ENCODE results near the gene ZNF710.

ZNF710 gene

DNA sequence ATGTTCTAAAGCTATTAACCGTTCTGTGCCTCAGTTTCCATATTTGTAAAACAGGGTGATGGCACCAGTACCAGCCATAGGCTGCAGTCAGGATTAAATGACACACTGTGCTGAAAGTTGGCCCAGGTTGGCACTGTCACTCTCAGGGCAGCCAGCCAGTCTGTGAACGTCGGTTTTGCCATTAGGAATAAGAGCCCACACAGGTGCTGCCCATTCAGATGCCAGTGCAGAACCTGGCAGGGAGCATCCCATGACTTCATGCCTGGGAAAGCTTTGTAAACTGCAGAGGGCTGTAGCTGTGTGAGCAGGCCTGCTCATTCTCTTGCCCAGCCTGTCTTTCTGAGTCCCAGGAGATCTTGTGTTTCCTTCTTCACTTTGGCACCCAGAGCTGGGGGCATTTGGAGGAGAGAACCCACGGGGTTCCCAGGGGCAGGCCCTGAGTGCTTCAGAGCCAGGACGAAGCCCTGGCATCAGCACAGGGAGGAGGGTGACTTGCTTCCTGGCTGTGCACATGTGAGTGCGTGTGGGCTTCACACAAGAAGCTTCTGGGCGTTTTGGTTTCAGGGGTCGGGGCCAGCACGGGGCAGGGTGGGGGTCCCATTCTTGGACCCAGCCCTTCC lies 46.9 kb downstream of the ZNF710 start:
- Histone ChIP-seq H3K4me3 (replicated peaks; ENCODE audit: insufficient read depth, low read length) (no peak overlapping the region), H3K27me3 (ENCODE audit: insufficient read depth, poor library complexity, severe bottlenecking) (no peaks in the 10 kb centered on the region), H3K27ac (replicated peaks) (no peak overlapping the region)
- no peak for DNase-seq (ENCODE audit: low read depth in 1 of 2, low spot score in 1 of 2)
- TF ChIP-seq CTCF (IDR thresholded peaks at IDR 0.05; ENCODE audit: insufficient read depth, low read length) (no peak), GABPA (IDR thresholded peaks at IDR 0.05; ENCODE audit: low read depth) (no peak), SPI1 (IDR thresholded peaks at IDR 0.05; ENCODE audit: borderline replicate concordance, low read depth) (no peak), POLR2AphosphoS5 (IDR thresholded peaks at IDR 0.05; ENCODE audit: low read depth) (no peak)
- TF ChIP-seq, protein P1, sequence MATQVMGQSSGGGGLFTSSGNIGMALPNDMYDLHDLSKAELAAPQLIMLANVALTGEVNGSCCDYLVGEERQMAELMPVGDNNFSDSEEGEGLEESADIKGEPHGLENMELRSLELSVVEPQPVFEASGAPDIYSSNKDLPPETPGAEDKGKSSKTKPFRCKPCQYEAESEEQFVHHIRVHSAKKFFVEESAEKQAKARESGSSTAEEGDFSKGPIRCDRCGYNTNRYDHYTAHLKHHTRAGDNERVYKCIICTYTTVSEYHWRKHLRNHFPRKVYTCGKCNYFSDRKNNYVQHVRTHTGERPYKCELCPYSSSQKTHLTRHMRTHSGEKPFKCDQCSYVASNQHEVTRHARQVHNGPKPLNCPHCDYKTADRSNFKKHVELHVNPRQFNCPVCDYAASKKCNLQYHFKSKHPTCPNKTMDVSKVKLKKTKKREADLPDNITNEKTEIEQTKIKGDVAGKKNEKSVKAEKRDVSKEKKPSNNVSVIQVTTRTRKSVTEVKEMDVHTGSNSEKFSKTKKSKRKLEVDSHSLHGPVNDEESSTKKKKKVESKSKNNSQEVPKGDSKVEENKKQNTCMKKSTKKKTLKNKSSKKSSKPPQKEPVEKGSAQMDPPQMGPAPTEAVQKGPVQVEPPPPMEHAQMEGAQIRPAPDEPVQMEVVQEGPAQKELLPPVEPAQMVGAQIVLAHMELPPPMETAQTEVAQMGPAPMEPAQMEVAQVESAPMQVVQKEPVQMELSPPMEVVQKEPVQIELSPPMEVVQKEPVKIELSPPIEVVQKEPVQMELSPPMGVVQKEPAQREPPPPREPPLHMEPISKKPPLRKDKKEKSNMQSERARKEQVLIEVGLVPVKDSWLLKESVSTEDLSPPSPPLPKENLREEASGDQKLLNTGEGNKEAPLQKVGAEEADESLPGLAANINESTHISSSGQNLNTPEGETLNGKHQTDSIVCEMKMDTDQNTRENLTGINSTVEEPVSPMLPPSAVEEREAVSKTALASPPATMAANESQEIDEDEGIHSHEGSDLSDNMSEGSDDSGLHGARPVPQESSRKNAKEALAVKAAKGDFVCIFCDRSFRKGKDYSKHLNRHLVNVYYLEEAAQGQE (IDR thresholded peaks at IDR 0.05; ENCODE audit: insufficient replicate concordance, low read depth) = no peak

- no peak for DNase-seq (ENCODE audit: low read depth in 1 of 2, low spot score in 1 of 2)
- no peak overlapping the region for H3K27ac ChIP-seq (replicated peaks)
- H3K27me3 ChIP-seq (ENCODE audit: insufficient read depth, poor library complexity, severe bottlenecking) = no peaks in the 10 kb centered on the region
- TF ChIP-seq, protein P1 (IDR thresholded peaks at IDR 0.05; ENCODE audit: insufficient replicate concordance, low read depth) = no peak
- no peak for TF ChIP-seq GABPA (IDR thresholded peaks at IDR 0.05; ENCODE audit: low read depth)
- no peak for TF ChIP-seq POLR2AphosphoS5 (IDR thresholded peaks at IDR 0.05; ENCODE audit: low read depth)
- no peak overlapping the region for H3K4me3 ChIP-seq (replicated peaks; ENCODE audit: insufficient read depth, low read length)
Observed at GRCh38 chr15:90049030-90049429, 47.9 kb downstream of the ZNF710 start.

DNA sequence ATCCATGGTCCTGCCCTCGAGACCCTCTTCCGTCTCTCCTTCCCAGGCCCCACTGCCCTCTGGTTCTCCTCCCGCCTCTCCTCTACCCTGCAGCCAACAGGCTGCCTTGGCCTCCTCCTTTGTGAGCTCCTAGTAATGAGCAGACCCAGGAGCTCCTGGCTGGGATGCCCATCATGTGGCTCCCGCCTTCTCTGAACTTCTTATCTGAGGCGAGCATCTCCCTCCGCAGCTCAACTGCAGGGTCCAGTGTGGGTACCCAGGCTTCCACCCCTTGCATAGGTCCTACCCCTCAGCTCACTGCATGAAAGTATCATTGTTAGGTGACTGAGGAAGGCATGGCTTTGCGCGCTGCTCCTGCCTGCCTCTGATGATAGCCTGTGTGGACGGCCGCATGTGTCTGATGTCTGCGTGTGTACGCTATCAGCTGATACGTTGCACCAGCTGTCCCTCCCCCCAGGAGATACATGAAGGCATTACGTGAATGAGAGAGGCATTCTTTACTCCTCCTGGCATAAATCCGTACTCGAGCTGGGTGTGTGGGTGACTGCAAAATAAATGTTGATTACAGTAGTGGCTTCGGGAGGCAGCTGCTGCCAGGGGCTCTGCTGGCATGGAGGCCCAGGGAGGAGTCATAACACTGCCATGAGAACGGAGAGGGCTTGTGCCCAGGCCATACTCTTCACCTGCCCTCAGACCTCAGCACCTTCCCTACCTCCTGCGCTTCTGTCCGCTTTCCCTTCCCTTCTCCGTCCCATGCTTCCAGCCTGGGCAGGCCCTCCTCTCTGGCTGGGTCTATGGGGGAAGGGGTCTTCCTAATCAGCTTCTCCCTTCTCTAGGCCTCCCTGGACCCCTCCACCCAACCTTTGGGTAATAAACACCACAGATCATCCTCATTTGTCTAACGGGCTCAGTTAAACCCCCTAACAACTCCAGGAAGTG lies 48.8 kb downstream of the ZNF710 start:
- TF ChIP-seq POLR2AphosphoS5 (IDR thresholded peaks at IDR 0.05; ENCODE audit: low read depth) (no peak), GABPA (IDR thresholded peaks at IDR 0.05; ENCODE audit: low read depth) (no peak), SPI1 (IDR thresholded peaks at IDR 0.05; ENCODE audit: borderline replicate concordance, low read depth) (no peak), CTCF (IDR thresholded peaks at IDR 0.05; ENCODE audit: insufficient read depth, low read length) (no peak)
- TF ChIP-seq, protein P1 (IDR thresholded peaks at IDR 0.05; ENCODE audit: insufficient replicate concordance, low read depth) = no peak
- no peak overlapping the region for H3K27ac ChIP-seq (replicated peaks)
- H3K27me3 ChIP-seq (ENCODE audit: insufficient read depth, poor library complexity, severe bottlenecking) = no peaks in the 10 kb centered on the region

More for the DNA sequence above, 48.8 kb downstream of the ZNF710 start:
- DNase-seq (ENCODE audit: low read depth in 1 of 2, low spot score in 1 of 2) = no peak
- H3K4me3 ChIP-seq (replicated peaks; ENCODE audit: insufficient read depth, low read length) = no peak overlapping the region

Measured in HL-60 (cell line).